DND-41 (cell line): ENCODE measurements around the gene CPD.

Experiments
- EZH2 ChIP-seq: IDR thresholded peaks from 3 replicates; pipeline ENCODE4 v1.6.1; 2012; ENCODE audit warnings: borderline replicate concordance, low read depth, mild to moderate bottlenecking, moderate library complexity, low read length, inconsistent platforms; ENCODE audit not compliant: severe bottlenecking
- TF ChIP-seq, protein P1 (sequence below): IDR thresholded peaks from 2 replicates; pipeline ENCODE4 v1.5.1; 2012; ENCODE audit warnings: borderline replicate concordance, low read length, moderate library complexity, mild to moderate bottlenecking; ENCODE audit not compliant: poor library complexity, severe bottlenecking; ENCODE audit errors: extremely low read depth

DNA sequence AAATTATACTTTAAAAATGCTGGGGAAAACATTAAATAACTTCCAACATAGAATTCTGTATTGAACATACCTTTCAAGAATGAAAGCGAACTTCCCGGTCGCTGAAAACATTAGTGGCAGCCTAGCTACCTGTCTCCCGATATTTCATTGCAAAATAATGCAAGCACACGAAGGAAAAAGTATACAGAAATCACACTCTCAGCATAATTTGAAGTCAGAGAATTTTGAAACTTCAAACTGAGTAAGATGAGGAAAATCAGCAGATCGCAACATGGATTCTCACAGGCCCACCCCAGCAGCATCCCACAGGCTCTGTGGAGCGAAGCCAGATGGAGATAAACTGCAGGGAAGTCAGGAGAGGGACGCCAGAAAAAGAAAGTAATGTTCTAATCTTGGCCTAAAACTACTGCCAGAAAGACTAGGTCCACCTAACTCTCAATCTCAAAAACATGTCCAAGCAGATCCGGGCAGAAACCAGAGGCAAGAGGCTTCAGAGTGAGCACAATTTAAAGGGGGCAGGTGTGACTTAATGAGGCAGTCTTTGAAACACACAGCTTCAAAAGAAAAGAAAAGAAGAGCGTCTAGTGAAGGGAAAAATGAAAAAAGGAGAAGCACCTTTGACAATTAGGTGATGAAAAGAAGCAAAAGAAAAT, 93.6 kb downstream of the CPD start:
- TF ChIP-seq, protein P1, sequence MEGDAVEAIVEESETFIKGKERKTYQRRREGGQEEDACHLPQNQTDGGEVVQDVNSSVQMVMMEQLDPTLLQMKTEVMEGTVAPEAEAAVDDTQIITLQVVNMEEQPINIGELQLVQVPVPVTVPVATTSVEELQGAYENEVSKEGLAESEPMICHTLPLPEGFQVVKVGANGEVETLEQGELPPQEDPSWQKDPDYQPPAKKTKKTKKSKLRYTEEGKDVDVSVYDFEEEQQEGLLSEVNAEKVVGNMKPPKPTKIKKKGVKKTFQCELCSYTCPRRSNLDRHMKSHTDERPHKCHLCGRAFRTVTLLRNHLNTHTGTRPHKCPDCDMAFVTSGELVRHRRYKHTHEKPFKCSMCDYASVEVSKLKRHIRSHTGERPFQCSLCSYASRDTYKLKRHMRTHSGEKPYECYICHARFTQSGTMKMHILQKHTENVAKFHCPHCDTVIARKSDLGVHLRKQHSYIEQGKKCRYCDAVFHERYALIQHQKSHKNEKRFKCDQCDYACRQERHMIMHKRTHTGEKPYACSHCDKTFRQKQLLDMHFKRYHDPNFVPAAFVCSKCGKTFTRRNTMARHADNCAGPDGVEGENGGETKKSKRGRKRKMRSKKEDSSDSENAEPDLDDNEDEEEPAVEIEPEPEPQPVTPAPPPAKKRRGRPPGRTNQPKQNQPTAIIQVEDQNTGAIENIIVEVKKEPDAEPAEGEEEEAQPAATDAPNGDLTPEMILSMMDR: no peak
- no peak for TF ChIP-seq EZH2
